Ishikawa (cell line): ENCODE measurements around the gene RAB3D.

Source experiments
- CREB1 ChIP-seq: IDR thresholded peaks from 2 replicates; pipeline ENCODE4 v1.6.1; 2012; ENCODE audit warnings: low read depth
- EGR1 ChIP-seq: IDR thresholded peaks from 2 replicates; pipeline ENCODE4 v1.6.1; 2012
- EP300 ChIP-seq: IDR thresholded peaks from 2 replicates; pipeline ENCODE4 v1.6.1; 2012; ENCODE audit warnings: borderline replicate concordance
- TCF12 ChIP-seq: IDR thresholded peaks from 2 replicates; pipeline ENCODE4 v1.6.1; 2012; ENCODE audit warnings: low read depth
- YY1 ChIP-seq: IDR thresholded peaks from 2 replicates; pipeline ENCODE4 v1.6.1; 2012; ENCODE audit warnings: low read depth

DNA sequence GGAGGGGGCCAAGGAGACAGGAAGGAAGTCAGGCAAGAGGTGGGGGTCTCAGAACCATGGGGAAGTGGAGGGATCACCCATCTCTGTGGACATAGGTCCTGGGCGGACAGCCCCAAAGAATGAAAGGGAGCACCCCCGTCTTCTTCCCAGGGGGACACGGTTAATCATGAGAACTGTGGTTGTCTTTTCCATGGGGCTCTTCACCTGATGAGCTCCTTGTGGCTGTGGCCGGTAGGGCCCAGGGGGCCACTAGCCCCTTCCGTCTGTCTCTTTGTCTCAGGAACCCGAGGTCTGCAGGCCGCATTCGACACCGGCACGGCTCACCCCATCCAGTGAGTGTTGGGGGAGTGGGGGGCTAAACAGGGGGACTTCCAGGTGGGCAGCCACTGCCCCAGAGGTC, 24.4 kb upstream of the RAB3D start:
- TF ChIP-seq EGR1 (no peak), TCF12 (no peak), EP300 (no peak), CREB1 (no peak), YY1 (no peak)
